ENCODE measurements around the gene DMRT2.

- TF ChIP-seq SP1 (IDR thresholded peaks at IDR 0.05), result no peak
- TF ChIP-seq FOXA1 (IDR thresholded peaks at IDR 0.05), result no peak
These were observed 7.8 kb downstream of the DMRT2 start for GRCh38 chr9:1057910-1058309.

Data from HEK293T (cell line).